HepG2 (cell line): ENCODE results near the gene RUFY2.

Experiments
- BATF2 ChIP-seq: sonication (generic); formaldehyde crosslinking; IDR thresholded peaks from 2 replicates; pipeline ENCODE4 v1.8.0; 2022; ENCODE audit warnings: mild to moderate bottlenecking, missing genetic modification reagents, moderate library complexity
- TCF7L2 ChIP-seq: IDR thresholded peaks from 2 replicates; pipeline ENCODE4 v1.6.1; 2011; ENCODE audit warnings: mild to moderate bottlenecking, low read depth, low read length, moderate library complexity
- ZKSCAN1 ChIP-seq: fragments of 150-350 bp; IDR thresholded peaks from 2 replicates; pipeline ENCODE4 v1.6.1; 2014; ENCODE audit warnings: low read length

DNA sequence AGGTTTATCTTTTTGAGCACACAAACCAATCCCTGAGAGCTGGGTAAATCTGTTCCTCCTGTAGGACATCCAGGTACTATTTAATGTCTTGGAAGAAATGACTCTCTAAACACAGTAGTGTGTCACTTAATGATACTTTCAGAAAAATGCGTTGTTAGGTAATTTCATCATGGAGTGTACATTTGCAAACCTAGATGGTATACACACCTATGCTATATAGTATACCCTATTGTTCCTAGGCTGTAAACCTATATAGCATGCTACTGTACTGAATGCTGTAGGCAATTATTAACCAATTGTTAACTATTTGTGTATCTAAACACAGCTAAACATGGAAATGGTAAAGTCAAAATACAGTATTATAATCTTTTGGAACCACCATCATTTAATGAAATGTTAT is 10.1 kb downstream of the RUFY2 start:
- TF ChIP-seq TCF7L2 (no peak), BATF2 (CRISPR knock-in tag) (no peak), ZKSCAN1 (no peak)
